ENCODE data around the gene LTN1.
"Not testable (repeated sequence)": the region's sequence is repeated elsewhere in the genome, so short reads cannot be mapped to it uniquely, and the experiment has no call there.

The LTN1 gene

DNA sequence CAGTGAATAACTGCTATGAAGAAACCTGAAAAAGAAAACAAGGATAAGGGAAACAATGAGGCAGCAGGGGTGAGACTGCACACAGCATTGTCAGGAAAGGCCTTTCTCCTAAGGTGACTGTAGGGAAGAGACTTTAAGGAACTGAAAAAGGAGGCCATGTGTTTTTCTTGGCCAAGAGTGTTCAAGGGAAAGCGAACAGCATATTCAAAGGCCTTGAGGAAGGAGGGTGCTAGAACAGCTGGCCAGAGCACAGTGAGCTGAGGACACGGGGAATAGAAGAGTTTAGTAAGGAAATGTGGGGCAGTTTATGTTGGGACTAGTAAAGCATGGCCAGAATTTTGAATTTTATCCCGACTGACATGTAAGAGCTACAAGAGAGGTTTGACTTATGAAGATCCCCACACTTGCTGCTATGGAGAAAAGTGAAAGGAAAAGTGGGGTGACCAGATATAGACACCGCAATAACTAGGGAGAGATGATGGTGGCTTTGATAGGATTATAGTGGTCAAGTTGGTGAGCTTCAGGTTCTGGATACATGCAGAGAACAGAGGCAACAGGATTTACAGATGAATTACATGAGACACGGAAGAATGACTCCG lies 25.1 kb upstream of the LTN1 start:
- H3K4me1 ChIP-seq (ENCODE audit: control insufficient read depth, insufficient read depth, low read length), result no peaks in the 10 kb centered on the region
- no peak overlapping the region for H3K4me3 ChIP-seq (ENCODE audit: insufficient read depth, low read depth, low read length)
- H3K27me3 ChIP-seq (ENCODE audit: control insufficient read depth, insufficient read depth, low read length, poor library complexity, severe bottlenecking), result no peaks in the 10 kb centered on the region
- H3K27ac ChIP-seq (ENCODE audit: insufficient read depth, low read depth, low read length, poor library complexity, severe bottlenecking), result no peak overlapping the region
- 93 to 94% methylated on average over 6 of the region's 6 CpGs for WGBS, 2 experiments
- no peaks in the 10 kb centered on the region for H3K36me3 ChIP-seq (ENCODE audit: control insufficient read depth, insufficient read depth, low read length)
- no peaks in the 10 kb centered on the region for H3K9me3 ChIP-seq (ENCODE audit: control insufficient read depth, low read length)

DNA sequence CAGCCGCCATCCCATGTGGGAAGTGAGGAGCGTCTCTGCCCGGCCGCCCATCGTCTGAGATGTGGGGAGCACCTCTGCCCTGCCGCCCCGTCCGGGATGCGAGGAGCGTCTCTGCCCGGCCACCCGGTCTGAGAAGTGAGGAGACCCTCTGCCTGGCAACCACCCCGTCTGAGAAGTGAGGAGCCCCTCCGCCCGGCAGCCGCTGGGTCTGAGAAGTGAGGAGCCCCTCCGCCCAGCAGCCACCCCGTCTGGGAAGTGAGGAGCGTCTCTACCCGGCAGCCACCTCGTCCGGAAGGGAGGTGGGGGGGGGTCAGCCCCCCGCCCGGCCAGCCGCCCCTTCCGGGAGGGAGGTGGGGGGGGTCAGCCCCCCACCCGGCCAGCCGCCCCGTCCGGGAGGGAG lies 18.6 kb upstream of the LTN1 start:
- H3K27ac ChIP-seq (ENCODE audit: insufficient read depth, low read depth, low read length, poor library complexity, severe bottlenecking); H3K4me1 ChIP-seq (ENCODE audit: control insufficient read depth, insufficient read depth, low read length); H3K4me3 ChIP-seq (ENCODE audit: insufficient read depth, low read depth, low read length); H3K36me3 ChIP-seq (ENCODE audit: control insufficient read depth, insufficient read depth, low read length); H3K27me3 ChIP-seq (ENCODE audit: control insufficient read depth, insufficient read depth, low read length, poor library complexity, severe bottlenecking); H3K9me3 ChIP-seq (ENCODE audit: control insufficient read depth, low read length): not testable (repeated sequence)
- 79 to 89% methylated on average over 19 to 25 of the region's 30 CpGs for WGBS, 2 experiments

DNA sequence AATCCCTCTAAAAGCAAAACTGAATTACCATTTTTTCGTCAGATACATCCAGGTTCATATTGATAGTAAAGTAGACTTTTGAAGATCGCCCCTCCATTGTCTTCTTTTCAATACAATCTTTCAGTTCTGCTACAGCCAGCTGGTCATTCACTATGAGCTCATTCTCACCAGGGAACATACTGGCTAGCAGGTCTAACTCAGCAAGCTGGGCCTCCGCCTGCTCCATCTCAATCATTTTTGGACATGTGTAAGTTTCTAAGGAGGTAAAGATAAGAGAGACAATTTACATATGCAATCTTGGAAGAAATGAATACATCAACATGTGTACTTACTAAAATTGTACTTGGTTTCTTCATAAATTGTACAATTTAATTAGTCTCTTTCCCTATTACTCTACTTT lies 15.7 kb upstream of the LTN1 start:
- Histone ChIP-seq H3K27ac (ENCODE audit: insufficient read depth, low read depth, low read length, poor library complexity, severe bottlenecking) (no peak overlapping the region), H3K27me3 (ENCODE audit: control insufficient read depth, insufficient read depth, low read length, poor library complexity, severe bottlenecking) (no peaks in the 10 kb centered on the region), H3K9me3 (ENCODE audit: control insufficient read depth, low read length) (no peaks in the 10 kb centered on the region), H3K36me3 (ENCODE audit: control insufficient read depth, insufficient read depth, low read length) (no peaks in the 10 kb centered on the region), H3K4me1 (ENCODE audit: control insufficient read depth, insufficient read depth, low read length) (no peaks in the 10 kb centered on the region), H3K4me3 (ENCODE audit: insufficient read depth, low read depth, low read length) (no peak overlapping the region)
- WGBS, 2 experiments, result 86 to 92% methylated on average over 2 to 3 of the region's 3 CpGs

- H3K36me3 ChIP-seq (ENCODE audit: control insufficient read depth, insufficient read depth, low read length), result no peaks in the 10 kb centered on the region
- no peak overlapping the region for H3K27ac ChIP-seq (ENCODE audit: insufficient read depth, low read depth, low read length, poor library complexity, severe bottlenecking)
- H3K4me1 ChIP-seq (ENCODE audit: control insufficient read depth, insufficient read depth, low read length), result no peaks in the 10 kb centered on the region
- WGBS, 2 experiments, result 86 to 91% methylated on average over 3 of the region's 3 CpGs
- H3K27me3 ChIP-seq (ENCODE audit: control insufficient read depth, insufficient read depth, low read length, poor library complexity, severe bottlenecking), result no peaks in the 10 kb centered on the region
- no peak overlapping the region for H3K4me3 ChIP-seq (ENCODE audit: insufficient read depth, low read depth, low read length)
- no peaks in the 10 kb centered on the region for H3K9me3 ChIP-seq (ENCODE audit: control insufficient read depth, low read length)
Observed at GRCh38 chr21:29007810-29008209, 15.1 kb upstream of the LTN1 start.

DNA sequence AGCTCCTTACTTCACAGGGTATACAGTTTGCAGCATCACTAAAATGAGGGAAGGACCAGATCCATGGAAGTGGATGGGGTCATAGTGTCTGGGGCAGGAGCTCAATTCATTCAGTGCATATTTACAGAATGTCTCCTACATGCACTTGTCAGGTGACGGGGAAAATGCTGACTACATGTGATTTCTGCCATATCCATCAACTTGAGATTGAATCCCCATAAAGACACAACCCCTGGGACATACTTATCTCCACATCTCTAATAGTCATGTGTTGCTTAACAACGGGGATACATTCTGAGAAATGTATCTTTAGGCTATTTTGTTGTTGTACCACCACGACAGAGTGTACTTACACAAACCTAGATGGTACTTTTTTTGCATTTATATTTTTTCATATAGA lies 14.5 kb upstream of the LTN1 start:
- Histone ChIP-seq H3K36me3 (ENCODE audit: control insufficient read depth, insufficient read depth, low read length) (no peaks in the 10 kb centered on the region), H3K4me1 (ENCODE audit: control insufficient read depth, insufficient read depth, low read length) (no peaks in the 10 kb centered on the region), H3K9me3 (ENCODE audit: control insufficient read depth, low read length) (no peaks in the 10 kb centered on the region), H3K27me3 (ENCODE audit: control insufficient read depth, insufficient read depth, low read length, poor library complexity, severe bottlenecking) (no peaks in the 10 kb centered on the region), H3K27ac (ENCODE audit: insufficient read depth, low read depth, low read length, poor library complexity, severe bottlenecking) (no peak overlapping the region), H3K4me3 (ENCODE audit: insufficient read depth, low read depth, low read length) (no peak overlapping the region)
- WGBS, 2 experiments, result 86 to 87% methylated on average over 2 of the region's 3 CpGs

GRCh38 chr21:29005696-29006095 lies 13.0 kb upstream of the LTN1 start:
- Histone ChIP-seq H3K4me3 (ENCODE audit: insufficient read depth, low read depth, low read length) (no peak overlapping the region), H3K27me3 (ENCODE audit: control insufficient read depth, insufficient read depth, low read length, poor library complexity, severe bottlenecking) (no peaks in the 10 kb centered on the region), H3K36me3 (ENCODE audit: control insufficient read depth, insufficient read depth, low read length) (no peaks in the 10 kb centered on the region), H3K27ac (ENCODE audit: insufficient read depth, low read depth, low read length, poor library complexity, severe bottlenecking) (no peak overlapping the region), H3K4me1 (ENCODE audit: control insufficient read depth, insufficient read depth, low read length) (no peaks in the 10 kb centered on the region), H3K9me3 (ENCODE audit: control insufficient read depth, low read length) (no peaks in the 10 kb centered on the region)
- 92 to 94% methylated on average over 6 of the region's 6 CpGs for WGBS, 2 experiments

DNA sequence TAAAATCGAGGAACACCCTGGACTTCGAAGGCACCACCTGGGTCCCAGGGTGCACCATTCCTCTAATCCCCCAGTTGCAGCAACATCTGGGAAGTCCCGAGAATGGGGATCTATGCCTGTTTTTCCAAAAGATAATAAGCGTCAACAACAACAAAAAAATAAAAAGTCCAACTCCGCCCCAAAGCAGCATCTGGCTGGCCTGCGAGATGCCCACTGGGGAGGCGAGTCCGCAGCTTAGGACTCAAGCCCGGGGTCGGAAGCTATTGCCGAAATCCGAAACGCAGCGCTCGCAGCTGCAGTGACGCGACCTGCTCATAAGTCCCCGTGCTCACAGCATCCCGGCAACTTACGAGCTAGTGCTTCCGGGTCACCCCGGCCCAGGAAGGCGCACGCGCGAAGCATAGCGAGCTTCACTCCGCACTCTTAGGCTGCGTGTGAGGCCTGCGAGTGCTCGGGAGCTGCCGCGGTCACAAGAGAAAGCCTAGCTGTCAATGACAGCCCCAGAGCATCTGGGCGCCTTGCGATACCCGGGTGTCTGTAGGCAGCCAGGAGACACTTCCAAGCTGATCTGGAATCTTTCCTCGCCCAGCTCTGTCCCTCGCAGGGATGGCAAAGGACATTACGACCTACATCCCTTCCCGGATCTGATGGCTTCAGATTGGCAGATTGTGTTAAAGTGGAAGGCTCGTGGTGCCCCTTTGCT lies 9.9 kb upstream of the LTN1 start:
- Histone ChIP-seq H3K27me3 (ENCODE audit: control insufficient read depth, insufficient read depth, low read length, poor library complexity, severe bottlenecking) (no peaks in the 10 kb centered on the region), H3K36me3 (ENCODE audit: control insufficient read depth, insufficient read depth, low read length) (no peaks in the 10 kb centered on the region), H3K27ac (ENCODE audit: insufficient read depth, low read depth, low read length, poor library complexity, severe bottlenecking) (peak overlapping the region; percentile 81), H3K4me3 (ENCODE audit: insufficient read depth, low read depth, low read length) (peak overlapping the region; percentile 70), H3K9me3 (ENCODE audit: control insufficient read depth, low read length) (no peaks in the 10 kb centered on the region), H3K4me1 (ENCODE audit: control insufficient read depth, insufficient read depth, low read length) (no peaks in the 10 kb centered on the region)
- 4 to 5% methylated on average over 41 of the region's 41 CpGs for WGBS, 2 experiments

DNA sequence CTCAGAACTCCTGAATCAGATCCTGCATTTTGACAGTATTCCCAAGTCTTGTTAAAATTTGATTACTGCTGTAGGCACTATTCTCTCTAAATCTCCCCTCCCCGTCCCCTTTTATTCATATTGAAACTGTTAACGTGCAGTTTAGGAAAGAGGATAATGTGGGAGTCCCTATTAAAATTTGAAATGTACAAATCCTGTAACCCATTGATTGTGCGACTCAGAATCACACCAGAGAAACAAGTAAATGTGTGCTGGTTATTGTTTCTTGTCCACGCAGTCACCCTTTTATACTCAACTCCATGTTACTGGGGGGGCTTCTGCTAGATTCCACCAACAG lies 584 bp upstream of the LTN1 start:
- H3K27me3 ChIP-seq (ENCODE audit: control insufficient read depth, insufficient read depth, low read length, poor library complexity, severe bottlenecking), result no peaks in the 10 kb centered on the region
- H3K9me3 ChIP-seq (ENCODE audit: control insufficient read depth, low read length), result no peaks in the 10 kb centered on the region
- H3K4me3 ChIP-seq (ENCODE audit: insufficient read depth, low read depth, low read length), result peak overlapping the region; percentile 65
- no peaks in the 10 kb centered on the region for H3K36me3 ChIP-seq (ENCODE audit: control insufficient read depth, insufficient read depth, low read length)
- 72 to 75% methylated on average over 3 of the region's 4 CpGs for WGBS, 2 experiments
- peak overlapping the region; percentile 88 for H3K27ac ChIP-seq (ENCODE audit: insufficient read depth, low read depth, low read length, poor library complexity, severe bottlenecking)
- H3K4me1 ChIP-seq (ENCODE audit: control insufficient read depth, insufficient read depth, low read length), result peaks cover 6% of the 10 kb centered on the region

- H3K27me3 ChIP-seq (ENCODE audit: control insufficient read depth, insufficient read depth, low read length, poor library complexity, severe bottlenecking), result no peaks in the 10 kb centered on the region
Observed at GRCh38 chr21:28991861-28992525, 684 bp downstream of the LTN1 start.

GRCh38 chr21:28988146-28988545 lies 4.5 kb downstream of the LTN1 start:
- not testable (repeated sequence) for H3K4me3 ChIP-seq (ENCODE audit: insufficient read depth, low read depth, low read length); H3K27ac ChIP-seq (ENCODE audit: insufficient read depth, low read depth, low read length, poor library complexity, severe bottlenecking); H3K9me3 ChIP-seq (ENCODE audit: control insufficient read depth, low read length); H3K36me3 ChIP-seq (ENCODE audit: control insufficient read depth, insufficient read depth, low read length); H3K4me1 ChIP-seq (ENCODE audit: control insufficient read depth, insufficient read depth, low read length); H3K27me3 ChIP-seq (ENCODE audit: control insufficient read depth, insufficient read depth, low read length, poor library complexity, severe bottlenecking)
- 91 to 92% methylated on average over 5 to 6 of the region's 6 CpGs for WGBS, 2 experiments

More at GRCh38 chr21:28991861-28992525, 684 bp downstream of the LTN1 start:
- H3K4me3 ChIP-seq (ENCODE audit: insufficient read depth, low read depth, low read length), result peak overlapping the region; percentile 65
- no peaks in the 10 kb centered on the region for H3K36me3 ChIP-seq (ENCODE audit: control insufficient read depth, insufficient read depth, low read length)
- H3K9me3 ChIP-seq (ENCODE audit: control insufficient read depth, low read length), result no peaks in the 10 kb centered on the region
- H3K4me1 ChIP-seq (ENCODE audit: control insufficient read depth, insufficient read depth, low read length), result peaks cover 6% of the 10 kb centered on the region
- 17 to 20% methylated on average over 14 of the region's 14 CpGs for WGBS, 2 experiments
- H3K27ac ChIP-seq (ENCODE audit: insufficient read depth, low read depth, low read length, poor library complexity, severe bottlenecking), result no peak overlapping the region

Data from ectodermal cell (in vitro differentiated cells).